DMS153 treated with DMSO at 0.1 percent for 48 hours (cell line): ENCODE measurements around the gene ZNF316.
"Not testable (repeated sequence)": the region's sequence is repeated elsewhere in the genome, so short reads cannot be mapped to it uniquely, and the experiment has no call there.

Source experiments
- DNase-seq: peaks from one replicate; lab custom pipeline; 2025; ENCODE audit not compliant: unreplicated experiment; lab: John Stamatoyannopoulos, UW

ZNF316 gene

GRCh38 chr7:6621195-6622133, 15.7 kb upstream of the ZNF316 start:
- no peak for DNase-seq

- DNase-seq = no peak
These were observed 14.9 kb upstream of the ZNF316 start for GRCh38 chr7:6622134-6622710.

DNA sequence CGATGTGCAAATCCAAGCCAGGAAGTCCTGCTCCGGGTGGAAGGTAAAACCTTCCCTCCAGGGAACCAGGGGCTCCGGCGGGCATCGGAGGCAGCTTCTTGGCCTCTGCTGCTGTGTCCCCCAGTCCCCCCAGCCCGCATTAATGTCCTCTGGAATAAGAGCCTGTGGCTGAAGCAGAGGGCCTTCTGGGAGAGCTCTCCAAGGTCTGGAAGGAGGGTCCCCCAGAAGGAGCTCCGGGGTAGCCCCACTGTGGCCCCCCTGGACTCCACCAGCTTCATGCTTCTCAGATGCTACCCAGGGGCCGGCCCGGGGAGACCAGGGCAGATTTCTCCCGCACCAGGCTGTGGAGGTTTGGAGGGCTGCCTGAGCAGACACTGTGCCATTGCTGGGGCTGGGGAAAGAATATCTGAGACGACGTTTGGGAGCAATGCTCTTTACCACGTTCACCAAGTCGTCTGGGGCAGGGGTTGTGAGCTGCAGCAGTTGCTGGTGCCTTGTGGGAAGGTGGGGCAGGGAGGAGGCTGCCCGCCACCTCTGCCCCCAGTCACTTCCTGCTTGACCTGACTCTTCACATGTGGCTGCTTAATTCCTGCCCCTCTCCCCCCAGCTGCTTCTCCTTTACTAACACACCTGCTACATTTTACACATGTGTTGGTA, 13.4 kb upstream of the ZNF316 start:
- no peak for DNase-seq

- no peak for DNase-seq
These were observed 12.9 kb upstream of the ZNF316 start for GRCh38 chr7:6624246-6624611.

GRCh38 chr7:6628045-6628444, 9.1 kb upstream of the ZNF316 start:
- DNase-seq = no peak

GRCh38 chr7:6630007-6630849, 6.9 kb upstream of the ZNF316 start:
- DNase-seq = no peak

DNA sequence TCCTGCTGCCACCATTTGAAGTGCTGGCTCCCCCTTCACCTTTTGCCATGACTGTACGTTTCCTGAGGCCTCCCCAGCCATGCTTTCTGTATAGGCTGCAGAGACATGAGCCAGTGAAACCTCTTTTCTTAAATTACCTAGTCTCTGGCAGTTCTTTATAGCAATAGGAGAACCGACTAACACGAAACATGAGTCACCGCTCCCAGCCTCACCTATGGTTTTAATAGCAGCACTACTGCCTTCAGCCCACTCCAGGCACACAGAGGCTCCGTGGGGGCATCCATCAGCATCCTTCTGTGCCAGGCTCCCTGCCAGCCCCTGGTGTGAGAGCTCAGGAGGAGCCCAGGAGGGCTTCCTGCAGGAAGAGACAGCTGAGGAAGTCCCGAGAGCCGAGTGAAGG, 5.5 kb upstream of the ZNF316 start:
- DNase-seq = no peak

- DNase-seq = no peak
These were observed 3.1 kb upstream of the ZNF316 start for GRCh38 chr7:6634021-6634420.

DNA sequence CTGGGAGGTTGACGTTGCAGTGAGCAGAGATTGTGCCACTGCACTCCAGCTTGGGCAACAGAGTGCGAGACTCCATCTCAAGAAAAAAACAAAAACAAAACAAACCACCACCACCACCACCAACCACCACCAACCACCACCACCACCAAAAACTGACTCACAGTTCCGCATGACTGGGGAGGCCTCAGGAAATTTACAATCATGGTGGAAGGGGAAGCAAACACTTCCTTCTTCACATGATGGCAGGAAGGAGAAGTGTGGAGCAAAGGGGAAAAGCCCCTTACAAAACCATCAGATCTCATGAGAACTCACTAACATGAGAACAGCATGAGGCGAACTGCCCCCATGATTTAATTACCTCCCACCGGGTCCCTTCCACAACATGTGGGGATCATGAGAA, 2.1 kb upstream of the ZNF316 start:
- DNase-seq = not testable (repeated sequence)

GRCh38 chr7:6637544-6638229, 569 bp downstream of the ZNF316 start:
- no peak for DNase-seq

- no peak for DNase-seq
These were observed 1.9 kb downstream of the ZNF316 start for GRCh38 chr7:6639032-6639431.

DNA sequence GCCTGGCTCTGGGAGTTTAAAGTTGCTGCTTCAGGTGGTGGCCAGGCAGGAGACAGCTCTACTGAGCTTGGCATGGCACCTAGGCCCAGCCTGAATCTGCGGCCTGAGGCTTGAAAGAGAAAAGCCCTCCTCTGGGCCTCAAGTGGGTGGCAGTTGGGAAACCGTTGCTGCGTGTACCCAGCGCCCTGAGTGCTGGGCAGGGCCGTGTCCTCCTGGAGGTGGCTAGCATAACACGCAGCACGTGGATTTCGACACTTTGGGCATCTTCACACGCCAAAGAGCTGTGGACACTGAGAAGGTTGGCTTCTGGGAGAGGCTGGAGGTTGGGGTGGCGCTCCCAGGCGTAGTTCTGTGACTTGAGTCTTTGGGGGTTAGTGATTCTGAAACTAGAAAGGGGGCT, 2.5 kb downstream of the ZNF316 start:
- DNase-seq = no peak

- no peak for DNase-seq
These were observed 3.2 kb downstream of the ZNF316 start for GRCh38 chr7:6640246-6640721.

GRCh38 chr7:6641305-6642035, 4.4 kb downstream of the ZNF316 start:
- DNase-seq = no peak

DNA sequence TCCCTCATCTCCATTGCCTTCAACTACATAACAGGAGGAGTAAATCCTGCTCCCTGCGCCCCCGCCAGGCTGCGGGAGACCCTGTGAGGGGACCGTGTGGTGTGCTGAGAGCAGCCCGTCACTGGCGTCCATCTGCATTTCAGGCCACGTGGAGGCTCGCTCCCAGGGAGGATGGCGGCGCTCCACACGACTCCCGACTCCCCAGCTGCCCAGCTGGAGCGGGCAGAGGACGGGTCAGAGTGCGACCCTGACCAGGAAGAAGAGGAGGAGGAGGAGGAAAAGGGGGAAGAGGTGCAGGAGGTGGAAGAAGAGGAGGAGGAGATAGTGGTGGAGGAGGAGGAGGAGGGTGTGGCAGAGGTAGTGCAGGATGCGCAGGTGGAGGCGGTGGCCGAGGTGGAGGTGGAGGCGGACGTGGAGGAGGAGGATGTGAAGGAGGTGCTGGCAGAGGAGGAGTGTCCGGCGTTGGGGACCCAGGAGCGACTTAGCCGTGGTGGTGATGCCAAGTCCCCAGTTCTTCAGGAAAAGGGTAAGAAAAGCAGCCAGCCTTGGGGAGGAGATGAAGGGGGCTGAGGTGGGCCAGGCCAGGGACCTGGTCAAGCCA, 5.2 kb downstream of the ZNF316 start:
- no peak for DNase-seq

- DNase-seq = no peak
These were observed 5.9 kb downstream of the ZNF316 start for GRCh38 chr7:6642861-6643640.

DNA sequence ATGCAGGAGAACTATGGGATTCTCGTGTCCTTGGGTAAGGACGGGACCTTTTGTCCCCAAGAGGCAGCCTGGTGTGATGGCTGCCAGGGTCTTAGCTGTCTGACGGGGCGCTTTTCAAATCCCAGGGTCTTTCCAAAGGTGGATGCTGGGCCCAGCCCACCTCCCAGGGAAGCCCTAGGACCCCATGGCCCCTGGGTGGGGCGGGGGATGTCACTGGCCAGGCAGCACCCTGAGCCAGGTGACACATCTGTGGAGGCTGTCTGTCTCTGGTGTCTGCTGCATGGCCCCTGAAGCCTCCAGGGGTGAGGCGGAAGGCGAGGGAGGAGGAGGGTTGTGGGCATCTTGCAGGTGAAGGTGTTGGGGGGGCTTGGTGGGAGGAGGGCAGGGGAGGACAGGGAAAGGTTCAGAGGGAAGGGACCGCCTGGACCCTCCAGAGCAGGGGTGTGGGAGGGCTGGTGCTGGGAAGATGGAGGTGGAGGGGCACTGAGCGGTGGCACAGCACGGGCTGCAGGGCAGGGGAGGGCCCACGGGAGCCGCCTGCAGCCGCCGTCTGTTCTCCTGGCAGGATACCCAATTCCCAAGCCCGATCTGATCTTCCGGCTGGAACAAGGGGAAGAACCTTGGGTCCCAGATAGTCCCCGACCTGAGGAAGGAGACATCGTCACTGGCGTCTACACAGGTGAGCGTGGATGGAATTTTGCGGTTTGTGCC, 7.0 kb downstream of the ZNF316 start:
- DNase-seq = no peak

DNA sequence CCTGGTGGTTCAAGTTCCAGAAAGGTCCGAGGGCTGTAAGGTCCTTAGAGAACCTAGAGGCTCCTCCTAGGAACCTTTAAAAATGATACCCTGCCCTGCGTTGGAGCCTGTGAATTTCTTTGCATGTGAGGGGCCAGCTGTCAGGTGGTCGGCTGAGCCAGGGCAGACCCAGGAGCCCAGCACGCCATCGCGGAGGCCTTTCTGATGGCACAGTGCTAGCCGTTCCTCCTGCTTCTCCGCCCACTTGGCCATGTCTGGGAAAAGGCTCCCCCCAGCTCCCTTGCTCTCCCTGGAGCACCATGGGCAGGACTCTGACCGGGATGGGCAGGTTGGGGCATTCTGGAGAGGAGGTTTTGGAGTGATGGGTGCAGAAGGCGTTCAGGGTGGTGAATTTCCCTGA, 7.6 kb downstream of the ZNF316 start:
- no peak for DNase-seq
